Measurements from ENCODE around the gene COMMD1. TPM values are rescaled to one million over a fixed set of nuclear protein-coding genes. Genes with fewer than 3 reads are reported as not detected.
"Not testable (repeated sequence)": the region's sequence is repeated elsewhere in the genome, so short reads cannot be mapped to it uniquely, and the experiment has no call there.

The COMMD1 gene
- total RNA-seq = 10 to 100 TPM; 29.3 to 36.1 TPM

DNA sequence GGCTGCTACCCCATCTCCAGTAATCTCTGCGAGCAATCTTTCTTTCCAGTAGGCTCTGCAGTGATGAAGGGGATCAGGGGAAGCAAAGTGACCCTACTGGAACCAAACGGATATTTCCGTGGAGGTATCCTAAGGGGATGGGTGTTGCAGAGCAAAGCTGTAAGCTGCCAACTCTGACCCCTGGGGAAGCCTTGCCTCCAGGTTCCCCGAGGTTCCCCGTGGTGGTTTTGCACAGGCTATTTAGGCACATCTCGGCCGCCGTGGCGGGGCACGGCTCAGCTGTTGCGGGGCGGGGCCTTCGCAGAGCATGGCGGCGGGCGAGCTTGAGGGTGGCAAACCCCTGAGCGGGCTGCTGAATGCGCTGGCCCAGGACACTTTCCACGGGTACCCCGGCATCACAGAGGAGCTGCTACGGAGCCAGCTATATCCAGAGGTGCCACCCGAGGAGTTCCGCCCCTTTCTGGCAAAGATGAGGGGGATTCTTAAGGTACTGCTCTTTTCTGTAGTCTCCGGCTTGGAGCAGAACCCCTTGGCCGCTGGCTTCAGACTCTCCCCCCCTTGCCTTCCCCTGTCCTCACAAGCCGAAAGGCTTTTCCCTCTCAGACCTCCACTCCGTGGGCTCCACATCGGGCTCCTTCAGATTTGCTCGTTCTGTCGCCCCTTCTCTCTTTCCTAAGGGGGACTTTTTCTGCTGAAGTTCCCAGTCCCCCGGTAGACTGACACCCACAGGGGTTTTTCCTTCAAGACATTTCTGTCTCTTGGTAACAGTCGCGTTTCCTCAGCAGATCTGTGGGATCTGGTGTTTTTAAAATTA, at the start of gene COMMD1:
TSS of gene COMMD1 (plus strand) at position 303 of the 814 bp plus-strand sequence. CDS start at position 308, 5 bp downstream.
- H3K4me3 Mint-ChIP-seq = peak within 1 kb of the TSS; percentile 96
- peak; percentile 99 for ATAC-seq
- H3K36me3 Mint-ChIP-seq (ENCODE audit: low read depth) = no peaks in the 10 kb centered on the region
- CTCF ChIA-PET = interaction anchor here (0.7 to 1.7 kb wide), 4 partner anchors 11 to 771 kb away, joined by 3 to 9 read pairs (median 4); no protein-coding TSS in a partner anchor
- POLR2A ChIA-PET = no interaction called here
- H3K9me3 Mint-ChIP-seq (ENCODE audit: low read depth) = no peaks in the 10 kb centered on the region
- H3K4me1 Mint-ChIP-seq = peaks cover 9% of the 10 kb centered on the region
- H3K27ac Mint-ChIP-seq = peak within 1 kb of the TSS; percentile 80
- intact Hi-C loops (cut with DNase I, micrococcal nuclease) = loop anchor here (1.0 to 5.0 kb wide), 7 partner anchors 17 to 368 kb away; partner anchors contain the start of genes CCT4 (in 2 of the 2), B3GNT2 (in 1 of the 2), FAM161A (in 1 of the 2) and XPO1 (in 1 of the 2)
- DNase-seq = peak; percentile 93
- no peaks in the 10 kb centered on the region for H3K27me3 Mint-ChIP-seq

- Mint-ChIP-seq H3K36me3 (ENCODE audit: low read depth) (peaks cover 19% of the 10 kb centered on the region), H3K4me3 (no peak overlapping the region), H3K27me3 (no peaks in the 10 kb centered on the region), H3K4me1 (peaks cover 20% of the 10 kb centered on the region), H3K27ac (no peak overlapping the region), H3K9me3 (ENCODE audit: low read depth) (no peaks in the 10 kb centered on the region)
- ATAC-seq (no peak), DNase-seq (no peak)
- intact Hi-C loops (cut with DNase I, micrococcal nuclease) = no loop called here
- CTCF ChIA-PET = no interaction called here
- POLR2A ChIA-PET = no interaction called here
These were observed 48.2 kb upstream of the COMMD1 start for GRCh38 chr2:61857224-61857623.

GRCh38 chr2:61862085-61862484, 43.4 kb upstream of the COMMD1 start:
- no peak overlapping the region for H3K27ac Mint-ChIP-seq
- ChIA-PET CTCF (no interaction called here), POLR2A (interaction anchor here (0.6 to 0.9 kb wide), 2 partner anchors 8 to 165 kb away, joined by 5 to 7 read pairs; partner anchors contain the start of gene FAM161A)
- intact Hi-C loops (cut with DNase I, micrococcal nuclease) = no loop called here
- peaks cover 51% of the 10 kb centered on the region for H3K36me3 Mint-ChIP-seq (ENCODE audit: low read depth)
- no peak for ATAC-seq
- peaks cover 2% of the 10 kb centered on the region for H3K4me1 Mint-ChIP-seq
- no peak overlapping the region for H3K4me3 Mint-ChIP-seq
- H3K9me3 Mint-ChIP-seq (ENCODE audit: low read depth) = peaks cover 2% of the 10 kb centered on the region
- H3K27me3 Mint-ChIP-seq = no peaks in the 10 kb centered on the region
- no peak for DNase-seq

- H3K27me3 Mint-ChIP-seq; intact Hi-C loops (cut with DNase I, micrococcal nuclease); H3K27ac Mint-ChIP-seq; DNase-seq; ATAC-seq; H3K9me3 Mint-ChIP-seq (ENCODE audit: low read depth); CTCF ChIA-PET; H3K4me1 Mint-ChIP-seq; H3K4me3 Mint-ChIP-seq: not testable (repeated sequence)
- H3K36me3 Mint-ChIP-seq (ENCODE audit: low read depth) = peaks cover 70% of the 10 kb centered on the region
- POLR2A ChIA-PET = interaction anchor here (0.6 kb wide), 2 partner anchors 332 to 1334 kb away, joined by 3 to 4 read pairs; no protein-coding TSS in a partner anchor
These were observed 38.9 kb upstream of the COMMD1 start for GRCh38 chr2:61866482-61867089.

- Mint-ChIP-seq H3K27ac (no peak overlapping the region), H3K27me3 (no peaks in the 10 kb centered on the region), H3K4me3 (no peak overlapping the region), H3K36me3 (ENCODE audit: low read depth) (peaks cover 59% of the 10 kb centered on the region), H3K9me3 (ENCODE audit: low read depth) (no peaks in the 10 kb centered on the region), H3K4me1 (peaks cover 2% of the 10 kb centered on the region)
- ATAC-seq = no peak
- DNase-seq = no peak
- CTCF ChIA-PET = no interaction called here
- POLR2A ChIA-PET = no interaction called here
- intact Hi-C loops (cut with DNase I, micrococcal nuclease) = loop anchor here in 1 of 2 experiments (5.0 kb wide), 1 partner anchor 384 kb away; no protein-coding TSS in a partner anchor
These were observed 29.1 kb upstream of the COMMD1 start for GRCh38 chr2:61876400-61876799.

DNA sequence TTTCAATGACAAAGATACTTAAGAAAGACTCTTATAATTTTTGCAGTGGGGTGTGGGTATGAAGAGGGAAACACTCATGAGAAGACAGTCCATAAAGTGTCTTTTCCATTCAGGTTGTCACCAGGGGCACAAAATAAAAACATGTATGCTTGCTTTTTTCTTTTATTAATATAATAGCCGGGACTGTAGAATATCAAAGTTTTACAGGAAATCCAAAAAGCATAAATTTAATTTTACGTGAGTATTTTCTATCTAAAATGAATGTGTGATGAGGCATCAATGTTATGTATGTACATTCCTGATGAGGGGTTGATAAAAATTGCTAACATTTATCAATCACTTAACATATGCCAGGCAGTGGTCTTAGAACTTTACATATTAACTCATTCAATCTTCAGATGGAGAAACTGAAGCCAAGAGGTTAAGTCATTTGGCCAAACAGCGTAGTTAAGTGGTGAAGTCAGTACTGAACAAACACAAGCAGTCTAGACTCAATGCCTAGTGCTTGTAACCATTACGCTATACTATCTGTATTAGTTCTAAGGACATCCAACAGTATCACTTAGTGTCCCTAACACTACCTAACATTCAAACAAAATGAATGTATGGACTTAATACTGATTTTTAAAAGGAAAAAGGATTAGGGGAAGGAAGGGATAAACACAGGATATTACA, 27.8 kb upstream of the COMMD1 start:
- ChIA-PET CTCF (interaction anchor here (0.6 kb wide), 2 partner anchors 9 to 18 kb away, joined by 3 to 4 read pairs; no protein-coding TSS in a partner anchor), POLR2A (no interaction called here)
- DNase-seq (no peak), ATAC-seq (no peak)
- no peaks in the 10 kb centered on the region for H3K9me3 Mint-ChIP-seq (ENCODE audit: low read depth)
- H3K4me3 Mint-ChIP-seq = no peak overlapping the region
- no peaks in the 10 kb centered on the region for H3K27me3 Mint-ChIP-seq
- H3K27ac Mint-ChIP-seq = no peak overlapping the region
- intact Hi-C loops (cut with DNase I, micrococcal nuclease) = loop anchor here in 1 of 2 experiments (5.0 kb wide), 1 partner anchor 385 kb away; no protein-coding TSS in a partner anchor
- peaks cover 60% of the 10 kb centered on the region for H3K36me3 Mint-ChIP-seq (ENCODE audit: low read depth)
- H3K4me1 Mint-ChIP-seq = peaks cover 2% of the 10 kb centered on the region

- Mint-ChIP-seq H3K4me1 (peaks cover 2% of the 10 kb centered on the region), H3K27ac (no peak overlapping the region), H3K36me3 (ENCODE audit: low read depth) (peaks cover 64% of the 10 kb centered on the region), H3K27me3 (no peaks in the 10 kb centered on the region), H3K4me3 (no peak overlapping the region), H3K9me3 (ENCODE audit: low read depth) (no peaks in the 10 kb centered on the region)
- no peak for DNase-seq
- intact Hi-C loops (cut with DNase I, micrococcal nuclease) = loop anchor here in 1 of 2 experiments (5.0 kb wide), 1 partner anchor 386 kb away; no protein-coding TSS in a partner anchor
- ATAC-seq = no peak
- POLR2A ChIA-PET = no interaction called here
- CTCF ChIA-PET = interaction anchor here (0.6 kb wide), 2 partner anchors 19 to 349 kb away, joined by 3 to 4 read pairs; no protein-coding TSS in a partner anchor
These were observed 26.7 kb upstream of the COMMD1 start for GRCh38 chr2:61878761-61879160.

- peaks cover 60% of the 10 kb centered on the region for H3K36me3 Mint-ChIP-seq (ENCODE audit: low read depth)
- CTCF ChIA-PET = interaction anchor here (0.6 kb wide), 1 partner anchor 349 kb away, joined by 4 read pairs; no protein-coding TSS in a partner anchor
- ATAC-seq; H3K27me3 Mint-ChIP-seq; H3K9me3 Mint-ChIP-seq (ENCODE audit: low read depth); H3K27ac Mint-ChIP-seq; POLR2A ChIA-PET; H3K4me1 Mint-ChIP-seq; H3K4me3 Mint-ChIP-seq; DNase-seq: not testable (repeated sequence)
- intact Hi-C loops (cut with DNase I, micrococcal nuclease) = loop anchor here in 1 of 2 experiments (5.0 kb wide), 1 partner anchor 387 kb away; no protein-coding TSS in a partner anchor
These were observed 26.1 kb upstream of the COMMD1 start for GRCh38 chr2:61879351-61879750.

DNA sequence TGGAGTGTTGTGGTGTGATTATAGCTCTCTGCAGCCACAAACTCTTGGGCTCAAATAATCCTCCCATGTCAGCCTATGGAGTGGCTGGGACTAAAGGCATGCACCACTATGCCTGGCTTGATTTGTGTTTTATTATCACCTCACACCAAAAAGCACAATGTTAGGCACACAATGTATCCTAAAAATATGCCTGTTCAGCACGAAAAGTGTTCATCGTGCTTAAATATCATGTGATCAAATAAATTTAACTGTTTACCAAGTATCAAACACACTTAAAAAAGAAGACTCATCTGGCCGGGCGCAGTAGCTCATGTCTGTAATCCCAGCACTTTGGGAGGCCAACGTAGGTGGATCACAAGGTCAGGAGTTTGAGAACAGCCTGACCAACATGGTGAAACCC, 22.6 kb upstream of the COMMD1 start:
- no peak overlapping the region for H3K27ac Mint-ChIP-seq
- no peaks in the 10 kb centered on the region for H3K9me3 Mint-ChIP-seq (ENCODE audit: low read depth)
- no peak overlapping the region for H3K4me3 Mint-ChIP-seq
- ATAC-seq (no peak), DNase-seq (no peak)
- peaks cover 27% of the 10 kb centered on the region for H3K4me1 Mint-ChIP-seq
- POLR2A ChIA-PET = interaction anchor here (1.1 to 1.3 kb wide), 2 partner anchors 12 to 14 kb away, joined by 4 to 5 read pairs; no protein-coding TSS in a partner anchor
- peaks cover 65% of the 10 kb centered on the region for H3K36me3 Mint-ChIP-seq (ENCODE audit: low read depth)
- CTCF ChIA-PET = no interaction called here
- intact Hi-C loops (cut with DNase I, micrococcal nuclease) = no loop called here
- no peaks in the 10 kb centered on the region for H3K27me3 Mint-ChIP-seq

GRCh38 chr2:61885896-61886603, 19.4 kb upstream of the COMMD1 start:
- ATAC-seq (no peak), DNase-seq (no peak)
- intact Hi-C loops (cut with DNase I, micrococcal nuclease) = loop anchor here in 1 of 2 experiments (5.0 kb wide), 2 partner anchors 124 to 349 kb away; partner anchors contain the start of gene XPO1
- Mint-ChIP-seq H3K27ac (peak overlapping the region; percentile 99), H3K4me1 (peaks cover 30% of the 10 kb centered on the region), H3K4me3 (peak overlapping the region; percentile 99), H3K27me3 (no peaks in the 10 kb centered on the region), H3K9me3 (ENCODE audit: low read depth) (no peaks in the 10 kb centered on the region), H3K36me3 (ENCODE audit: low read depth) (peaks cover 51% of the 10 kb centered on the region)
- CTCF ChIA-PET = interaction anchor here (0.6 kb wide), 1 partner anchor 340 kb away, joined by 5 read pairs; no protein-coding TSS in a partner anchor
- POLR2A ChIA-PET = interaction anchor here (0.5 to 0.8 kb wide), 3 partner anchors 19 to 453 kb away, joined by 3 to 5 read pairs (median 5); no protein-coding TSS in a partner anchor

All from activated CD4-positive, alpha-beta T cell treated with anti-CD3 and anti-CD28 coated beads for 36 hours (primary cell).